ENCODE results near the gene CSH2. TPM values are rescaled to one million over a fixed set of nuclear protein-coding genes. Genes with fewer than 3 reads are reported as not detected.

Gene CSH2
- total and polyA plus RNA-seq, 9 of the 15 experiments (the other 6 are each of a cell fraction or from before 2014, with no cell fraction given): not detected

DNA sequence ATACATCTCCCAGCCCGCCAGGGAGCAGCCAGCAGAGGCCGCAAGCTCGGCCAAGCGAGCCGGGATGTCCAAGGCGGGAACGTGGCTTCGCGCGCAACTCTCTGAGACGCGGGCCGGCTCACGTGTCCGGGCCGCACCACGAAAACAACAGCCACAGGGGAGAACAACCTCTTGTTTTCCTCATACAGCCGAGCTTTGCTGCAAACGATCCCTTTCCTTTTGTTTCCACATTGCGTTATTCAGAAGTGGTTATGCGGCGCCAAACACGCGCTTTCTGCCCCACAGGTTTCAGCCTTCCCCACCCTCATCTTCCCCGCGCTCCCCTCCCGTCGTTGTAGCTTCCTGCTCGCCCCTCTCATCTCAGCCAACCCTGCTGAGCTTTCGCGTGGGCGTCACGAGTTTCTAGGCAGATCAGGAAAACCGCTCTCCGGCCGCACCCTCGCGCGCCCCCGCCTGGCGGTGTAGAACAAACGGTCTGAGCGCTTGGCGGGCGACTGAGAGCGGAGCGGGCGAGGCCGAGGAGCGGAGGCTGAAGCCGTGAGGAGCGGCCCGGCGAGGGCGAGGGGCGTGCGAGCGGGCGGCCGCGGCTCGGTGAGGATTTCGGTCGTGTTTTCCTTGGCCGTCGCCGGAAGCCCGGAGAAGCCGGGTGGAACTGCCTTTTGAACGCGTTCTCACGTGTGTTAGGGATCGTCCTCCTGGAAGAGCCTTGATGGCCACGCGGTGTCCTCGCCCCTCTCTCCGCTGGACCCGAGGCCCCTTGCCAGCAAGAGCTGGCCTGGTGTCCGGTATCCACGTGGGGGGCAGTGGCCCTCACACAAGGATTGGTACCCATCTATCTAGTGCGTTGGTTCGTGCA is 24.4 kb downstream of the CSH2 start (continued):
- TF ChIP-seq NFYB (IDR thresholded peaks at IDR 0.05; ENCODE audit: extremely low read depth, insufficient read length): peak; percentile 26
- TF ChIP-seq NFATC3 (IDR thresholded peaks at IDR 0.05): no peak
- TF ChIP-seq, protein P1, sequence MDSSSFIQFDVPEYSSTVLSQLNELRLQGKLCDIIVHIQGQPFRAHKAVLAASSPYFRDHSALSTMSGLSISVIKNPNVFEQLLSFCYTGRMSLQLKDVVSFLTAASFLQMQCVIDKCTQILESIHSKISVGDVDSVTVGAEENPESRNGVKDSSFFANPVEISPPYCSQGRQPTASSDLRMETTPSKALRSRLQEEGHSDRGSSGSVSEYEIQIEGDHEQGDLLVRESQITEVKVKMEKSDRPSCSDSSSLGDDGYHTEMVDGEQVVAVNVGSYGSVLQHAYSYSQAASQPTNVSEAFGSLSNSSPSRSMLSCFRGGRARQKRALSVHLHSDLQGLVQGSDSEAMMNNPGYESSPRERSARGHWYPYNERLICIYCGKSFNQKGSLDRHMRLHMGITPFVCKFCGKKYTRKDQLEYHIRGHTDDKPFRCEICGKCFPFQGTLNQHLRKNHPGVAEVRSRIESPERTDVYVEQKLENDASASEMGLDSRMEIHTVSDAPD (CRISPR knock-in tag; IDR thresholded peaks at IDR 0.05): peak; percentile 76
- TF ChIP-seq PHF8 (IDR thresholded peaks at IDR 0.05; ENCODE audit: borderline replicate concordance, low read length): peak; percentile 61; the same call in 1 of the 2 replicates
- TF ChIP-seq NCOA1 (IDR thresholded peaks at IDR 0.05; ENCODE audit: low read depth): 0 out of 2 replicates have a peak, but pooled peaks have one; percentile 51
- peak; percentile 91 for TF ChIP-seq NBN (IDR thresholded peaks at IDR 0.05; ENCODE audit: low read depth)
- TF ChIP-seq SRSF3 (IDR thresholded peaks at IDR 0.05; ENCODE audit: insufficient read depth, low read length): no peak
- peak; percentile 69 for TF ChIP-seq GABPB1 (CRISPR knock-in tag; IDR thresholded peaks at IDR 0.05)
- TF ChIP-seq MXI1 (IDR thresholded peaks at IDR 0.05; ENCODE audit: low read depth, low read length): peak; percentile 53; the same call in 1 of the 2 replicates
- TF ChIP-seq, protein P2, sequence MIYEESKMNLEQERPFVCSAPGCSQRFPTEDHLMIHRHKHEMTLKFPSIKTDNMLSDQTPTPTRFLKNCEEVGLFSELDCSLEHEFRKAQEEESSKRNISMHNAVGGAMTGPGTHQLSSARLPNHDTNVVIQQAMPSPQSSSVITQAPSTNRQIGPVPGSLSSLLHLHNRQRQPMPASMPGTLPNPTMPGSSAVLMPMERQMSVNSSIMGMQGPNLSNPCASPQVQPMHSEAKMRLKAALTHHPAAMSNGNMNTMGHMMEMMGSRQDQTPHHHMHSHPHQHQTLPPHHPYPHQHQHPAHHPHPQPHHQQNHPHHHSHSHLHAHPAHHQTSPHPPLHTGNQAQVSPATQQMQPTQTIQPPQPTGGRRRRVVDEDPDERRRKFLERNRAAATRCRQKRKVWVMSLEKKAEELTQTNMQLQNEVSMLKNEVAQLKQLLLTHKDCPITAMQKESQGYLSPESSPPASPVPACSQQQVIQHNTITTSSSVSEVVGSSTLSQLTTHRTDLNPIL (CRISPR knock-in tag; IDR thresholded peaks at IDR 0.05): no peak; the same call in 1 of the 2 replicates
- peak; percentile 9 for TF ChIP-seq HMGN3 (IDR thresholded peaks at IDR 0.05; ENCODE audit: borderline replicate concordance, extremely low read depth, insufficient read length, low read depth, low read length)
- TF ChIP-seq FUS (optimal IDR thresholded peaks at IDR 0.05; ENCODE audit: low read depth, low read length): peak; percentile 18
- TF ChIP-seq, protein P3, sequence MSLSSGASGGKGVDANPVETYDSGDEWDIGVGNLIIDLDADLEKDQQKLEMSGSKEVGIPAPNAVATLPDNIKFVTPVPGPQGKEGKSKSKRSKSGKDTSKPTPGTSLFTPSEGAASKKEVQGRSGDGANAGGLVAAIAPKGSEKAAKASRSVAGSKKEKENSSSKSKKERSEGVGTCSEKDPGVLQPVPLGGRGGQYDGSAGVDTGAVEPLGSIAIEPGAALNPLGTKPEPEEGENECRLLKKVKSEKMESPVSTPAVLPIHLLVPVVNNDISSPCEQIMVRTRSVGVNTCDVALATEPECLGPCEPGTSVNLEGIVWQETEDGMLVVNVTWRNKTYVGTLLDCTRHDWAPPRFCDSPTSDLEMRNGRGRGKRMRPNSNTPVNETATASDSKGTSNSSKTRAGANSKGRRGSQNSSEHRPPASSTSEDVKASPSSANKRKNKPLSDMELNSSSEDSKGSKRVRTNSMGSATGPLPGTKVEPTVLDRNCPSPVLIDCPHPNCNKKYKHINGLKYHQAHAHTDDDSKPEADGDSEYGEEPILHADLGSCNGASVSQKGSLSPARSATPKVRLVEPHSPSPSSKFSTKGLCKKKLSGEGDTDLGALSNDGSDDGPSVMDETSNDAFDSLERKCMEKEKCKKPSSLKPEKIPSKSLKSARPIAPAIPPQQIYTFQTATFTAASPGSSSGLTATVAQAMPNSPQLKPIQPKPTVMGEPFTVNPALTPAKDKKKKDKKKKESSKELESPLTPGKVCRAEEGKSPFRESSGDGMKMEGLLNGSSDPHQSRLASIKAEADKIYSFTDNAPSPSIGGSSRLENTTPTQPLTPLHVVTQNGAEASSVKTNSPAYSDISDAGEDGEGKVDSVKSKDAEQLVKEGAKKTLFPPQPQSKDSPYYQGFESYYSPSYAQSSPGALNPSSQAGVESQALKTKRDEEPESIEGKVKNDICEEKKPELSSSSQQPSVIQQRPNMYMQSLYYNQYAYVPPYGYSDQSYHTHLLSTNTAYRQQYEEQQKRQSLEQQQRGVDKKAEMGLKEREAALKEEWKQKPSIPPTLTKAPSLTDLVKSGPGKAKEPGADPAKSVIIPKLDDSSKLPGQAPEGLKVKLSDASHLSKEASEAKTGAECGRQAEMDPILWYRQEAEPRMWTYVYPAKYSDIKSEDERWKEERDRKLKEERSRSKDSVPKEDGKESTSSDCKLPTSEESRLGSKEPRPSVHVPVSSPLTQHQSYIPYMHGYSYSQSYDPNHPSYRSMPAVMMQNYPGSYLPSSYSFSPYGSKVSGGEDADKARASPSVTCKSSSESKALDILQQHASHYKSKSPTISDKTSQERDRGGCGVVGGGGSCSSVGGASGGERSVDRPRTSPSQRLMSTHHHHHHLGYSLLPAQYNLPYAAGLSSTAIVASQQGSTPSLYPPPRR (CRISPR knock-in tag; IDR thresholded peaks at IDR 0.05; ENCODE audit: borderline replicate concordance): no peak; the same call in none of the 2 replicates
- TF ChIP-seq HMG20A (CRISPR knock-in tag; conservative IDR thresholded peaks at IDR 0.05): no peak
- no peak for TF ChIP-seq RBM15 (IDR thresholded peaks at IDR 0.05; ENCODE audit: insufficient read depth, low read length)
- TF ChIP-seq CEBPG (CRISPR knock-in tag; IDR thresholded peaks at IDR 0.05): no peak
- TF ChIP-seq CEBPG (tag; conservative IDR thresholded peaks at IDR 0.05 in 1 of 2, IDR thresholded peaks at IDR 0.05 in 1 of 2): no peak

Data from K562 (cell line).